Right kidney (tissue), 1 donor: ENCODE data around the gene IL17RE.
A peak's percentile ranks its signal among the peaks of the same experiment; 100 is the strongest.
"Not testable (repeated sequence)": the region's sequence is repeated elsewhere in the genome, so short reads cannot be mapped to it uniquely, and the experiment has no call there.

Source experiments
- DNase-seq: peaks from one replicate; pipeline ENCODE4 v3.0.0-alpha.2; 2016

IL17RE gene

DNA sequence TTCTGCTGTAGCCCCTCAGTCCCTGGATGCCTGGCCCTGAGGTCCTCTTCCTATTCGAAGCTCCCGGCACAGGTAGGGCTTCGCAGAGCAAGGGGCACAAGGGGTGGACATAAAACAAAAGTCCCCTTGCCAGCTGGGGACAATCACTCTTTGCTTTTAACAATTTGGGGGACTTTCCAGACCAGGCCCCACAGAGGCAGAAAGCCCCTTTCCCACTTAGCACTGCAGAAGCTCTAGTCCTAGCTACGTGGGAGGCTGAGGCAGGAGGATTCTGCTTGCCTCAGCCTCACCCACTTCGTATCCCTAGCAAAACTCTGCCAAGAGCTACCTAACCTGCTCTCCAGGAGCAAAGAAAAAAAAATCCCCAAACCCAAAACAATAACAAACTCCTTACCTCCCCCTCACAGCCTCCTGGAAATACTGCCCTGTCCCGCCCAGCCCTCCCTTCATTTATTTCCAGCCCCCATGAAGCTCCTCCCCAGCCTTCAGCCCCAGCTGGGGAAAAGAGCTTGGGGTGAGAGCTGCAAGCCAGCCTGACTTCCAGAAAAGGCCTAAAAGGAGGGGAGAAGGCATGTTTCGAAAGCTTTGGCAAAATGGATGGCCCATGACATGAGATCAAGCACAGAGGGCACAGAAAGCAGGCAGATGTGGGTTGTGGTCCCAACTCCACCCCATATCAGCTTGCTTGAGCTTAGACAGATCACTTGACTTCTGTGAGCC lies 22.7 kb upstream of the IL17RE start, which contains the start of gene CIDEC:
Gene CIDEC (minus strand): TSS at position 424 of the 720 bp plus-strand sequence. CDS start 1,767 bp downstream, outside the sequence.
- no peak for DNase-seq

- no peak for DNase-seq
Measured at GRCh38 chr3:9881441-9881840, 21.2 kb upstream of the IL17RE start.

- DNase-seq: no peak
Measured at GRCh38 chr3:9883706-9884554, 18.7 kb upstream of the IL17RE start.

GRCh38 chr3:9884555-9885165 lies 18.0 kb upstream of the IL17RE start:
- no peak for DNase-seq

DNA sequence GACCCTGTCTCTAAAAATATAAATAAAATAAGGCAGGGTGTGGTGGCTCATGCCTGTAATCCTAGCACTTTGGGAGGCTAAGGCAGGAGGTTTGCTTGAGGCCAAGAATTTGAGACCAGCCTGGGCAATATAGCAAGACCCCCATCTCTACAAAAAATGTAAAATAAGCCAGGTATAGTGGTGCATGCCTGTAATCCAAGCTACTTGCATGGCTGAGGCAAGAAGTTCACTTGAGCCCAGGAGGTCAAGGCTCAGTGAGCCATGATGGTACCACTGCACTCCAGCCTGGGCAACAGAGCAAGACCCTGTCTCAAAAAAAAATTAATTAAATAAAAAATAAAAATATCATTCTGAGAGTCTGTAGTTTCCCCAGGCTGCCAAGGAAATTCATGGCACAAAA lies 16.3 kb upstream of the IL17RE start:
- DNase-seq: no peak

- no peak for DNase-seq
Measured at GRCh38 chr3:9887480-9887879, 15.2 kb upstream of the IL17RE start.

- DNase-seq: no peak
Measured at GRCh38 chr3:9888540-9888939, 14.1 kb upstream of the IL17RE start.

- DNase-seq: no peak
Measured at GRCh38 chr3:9889405-9889804, 13.2 kb upstream of the IL17RE start.

GRCh38 chr3:9890249-9891071 lies 12.2 kb upstream of the IL17RE start, which contains the start of gene JAGN1:
Gene JAGN1 (plus strand): TSS chr3:9890610. CDS start chr3:9890723, 113 bp downstream.
- DNase-seq: peak; percentile 98

GRCh38 chr3:9891072-9891622 lies 11.5 kb upstream of the IL17RE start:
- DNase-seq: no peak

DNA sequence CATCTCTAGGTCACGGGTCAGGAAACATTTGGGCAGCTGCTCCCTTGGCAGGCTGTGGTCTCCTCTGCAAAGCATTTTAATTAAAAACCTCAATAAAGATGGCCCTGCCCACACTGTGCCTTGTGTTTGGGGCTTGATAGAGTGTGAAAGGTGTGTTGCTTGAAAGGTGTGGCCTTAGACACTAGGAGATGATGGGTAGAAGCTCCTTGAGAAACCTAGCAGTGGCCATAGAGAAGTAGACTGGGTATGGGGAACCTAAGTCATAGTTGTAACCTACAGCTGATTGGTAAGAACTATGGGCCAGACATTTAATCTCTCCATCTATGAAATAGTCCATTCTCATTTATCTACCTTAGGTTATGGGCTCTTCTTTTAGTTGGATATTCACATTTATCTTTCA lies 8.9 kb upstream of the IL17RE start:
- no peak for DNase-seq

DNA sequence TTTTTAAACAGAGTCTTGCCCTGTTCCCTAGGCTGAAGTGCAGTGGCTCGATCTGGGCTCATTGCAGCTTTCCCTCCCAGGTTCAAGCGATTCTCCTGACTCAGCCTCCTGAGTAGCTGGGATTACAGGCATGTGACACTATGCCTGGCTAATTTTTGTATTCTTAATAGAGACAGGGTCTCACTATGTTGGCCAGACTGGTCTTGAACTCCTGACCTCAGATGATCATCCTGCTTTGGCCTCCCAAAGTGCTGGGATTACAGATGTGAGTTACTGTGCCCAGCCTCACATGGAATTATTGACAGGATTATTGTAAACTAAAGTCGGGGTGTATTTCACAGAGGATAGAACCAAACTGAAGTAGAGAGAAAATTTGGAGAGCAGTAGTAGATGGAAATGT lies 6.9 kb upstream of the IL17RE start:
- DNase-seq: not testable (repeated sequence)

DNA sequence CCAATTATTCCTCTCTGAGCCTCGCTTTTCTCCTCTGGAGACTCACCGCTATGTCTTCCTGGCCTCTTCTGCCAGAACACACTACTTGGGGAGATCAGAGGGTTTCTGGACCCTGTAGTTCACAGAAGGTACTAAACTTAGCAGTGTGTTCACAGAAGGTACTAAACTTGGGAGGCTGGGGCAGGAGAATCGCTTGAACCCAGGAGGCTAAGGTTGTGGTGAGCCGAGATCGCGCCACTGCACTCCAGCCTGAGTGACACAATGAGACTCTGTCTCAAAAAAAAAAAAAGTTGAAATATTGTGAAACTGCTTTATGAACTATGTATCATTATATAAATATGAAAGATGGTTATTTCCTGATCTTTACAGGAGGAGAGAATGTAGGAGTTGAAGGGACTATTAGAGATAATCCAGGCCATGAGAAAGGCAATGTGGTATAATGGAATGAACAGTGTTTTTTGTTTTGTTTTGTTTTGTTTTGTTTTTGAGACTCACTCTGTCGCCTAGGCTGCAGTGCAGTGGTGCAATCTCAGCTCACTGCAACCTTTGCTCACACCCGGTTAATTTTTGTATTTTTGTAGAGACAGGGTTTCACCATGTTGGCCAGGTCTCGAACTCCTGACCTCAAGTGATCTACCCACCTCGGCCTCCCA lies 5.8 kb upstream of the IL17RE start:
- DNase-seq: not testable (repeated sequence)

DNA sequence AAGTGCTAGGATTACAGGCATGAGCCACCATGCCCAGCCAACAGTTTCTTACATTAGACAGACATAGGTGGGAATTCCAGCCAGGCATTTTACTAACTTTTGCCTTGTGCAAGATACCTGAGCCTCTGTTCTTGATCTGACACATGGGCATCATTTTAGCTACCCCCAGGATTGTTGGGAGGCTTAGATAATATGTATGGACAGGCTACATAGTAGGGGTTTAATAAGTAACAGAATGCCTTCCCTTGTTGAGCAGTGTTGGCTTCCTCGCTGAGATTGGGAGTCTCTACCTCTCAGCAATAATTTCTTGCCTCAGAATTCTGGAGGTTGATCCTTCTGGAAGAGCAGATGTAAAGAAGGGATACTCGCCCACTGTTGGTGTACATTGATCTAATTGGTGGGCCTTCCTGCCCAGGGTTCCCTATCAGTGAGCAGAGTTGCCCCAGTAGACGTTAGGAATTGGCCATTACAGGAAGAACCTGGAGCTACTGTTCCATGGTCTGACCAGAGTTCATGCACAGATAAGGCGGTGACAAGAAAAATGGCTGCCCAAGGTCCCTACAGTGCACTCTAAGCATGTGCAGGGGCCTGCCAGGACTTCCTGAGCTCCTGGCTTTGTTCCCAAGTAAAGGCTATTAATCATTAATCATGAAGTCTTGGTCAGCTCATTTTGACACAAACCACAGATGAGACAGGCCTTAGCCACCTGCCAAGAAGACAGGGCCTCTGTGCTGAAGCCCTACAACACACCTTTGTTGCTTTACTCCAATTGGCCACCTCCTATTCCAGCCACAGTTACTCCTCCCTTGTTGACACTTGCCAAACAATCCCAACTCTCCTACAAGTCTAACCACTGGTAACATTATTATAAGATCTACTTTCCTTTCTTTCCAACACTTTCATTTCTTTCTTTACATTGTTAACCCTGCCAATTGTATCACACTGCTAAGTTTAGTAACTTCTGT lies 5.0 kb upstream of the IL17RE start:
- peak; percentile 35 for DNase-seq

DNA sequence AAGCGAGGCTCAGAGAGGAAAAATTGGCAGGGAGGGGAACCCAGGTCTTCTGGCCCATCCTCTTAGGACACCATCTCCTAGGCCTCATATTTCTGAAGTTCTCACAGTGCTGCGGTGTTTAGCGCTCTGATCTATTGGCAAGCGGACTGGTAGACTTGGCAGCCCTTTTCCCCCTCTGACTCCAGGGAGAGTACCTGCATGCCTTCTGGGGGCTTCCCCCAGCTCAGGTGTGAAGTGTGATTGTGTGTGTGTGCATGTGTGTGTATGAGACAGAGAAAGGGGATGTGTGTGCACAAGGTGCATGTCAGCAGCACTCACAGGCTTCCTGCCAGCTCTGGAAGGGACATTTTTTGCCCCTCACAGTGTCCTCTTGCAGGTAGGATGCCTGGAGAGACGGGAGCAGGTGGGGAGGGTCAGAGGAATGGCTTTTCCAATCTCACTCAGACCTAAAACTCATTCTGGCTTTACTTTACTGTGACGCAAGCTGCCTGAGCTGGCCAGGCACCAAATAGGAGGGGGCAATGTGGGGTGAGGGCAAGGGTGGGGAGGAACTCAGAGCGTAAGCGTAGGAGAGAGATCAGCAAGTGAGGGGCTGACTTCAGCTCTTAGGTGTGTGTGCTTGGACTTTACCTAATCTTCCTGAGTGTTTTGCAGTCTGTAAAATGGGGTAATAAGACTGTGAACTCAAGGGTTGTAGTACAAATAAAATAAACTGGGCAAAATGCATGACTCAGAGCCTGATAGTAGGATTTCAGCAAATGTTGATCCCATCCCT lies 4.0 kb upstream of the IL17RE start:
- DNase-seq: no peak

GRCh38 chr3:9899289-9899791 lies 3.3 kb upstream of the IL17RE start:
- DNase-seq: no peak

- not testable (repeated sequence) for DNase-seq
Measured at GRCh38 chr3:9900965-9901415, 1.7 kb upstream of the IL17RE start.

- DNase-seq: no peak
Measured at GRCh38 chr3:9901967-9902366, 681 bp upstream of the IL17RE start.

DNA sequence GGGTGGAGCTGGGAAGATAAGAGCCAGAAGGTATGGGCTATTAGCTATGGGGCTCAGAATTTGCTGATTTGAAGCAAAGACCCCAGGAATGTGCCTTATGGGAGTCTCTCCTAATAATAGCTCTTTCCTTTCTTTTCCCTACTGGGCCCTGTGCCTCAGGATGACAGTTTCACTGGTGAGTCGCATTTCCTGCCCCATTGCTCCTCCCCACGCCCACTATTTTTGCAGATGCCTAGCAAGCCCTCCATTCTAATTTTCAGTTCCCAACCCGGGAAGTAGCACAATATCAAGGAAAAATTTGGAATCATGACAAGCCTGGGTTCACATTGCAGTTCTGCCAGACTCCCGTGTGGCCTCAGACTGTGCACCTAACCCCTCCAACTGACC lies 583 bp downstream of the IL17RE start:
- DNase-seq: no peak
